Bronchial epithelial cell (primary cell): ENCODE results near the gene FCHO2. TPM values are rescaled to one million over a fixed set of nuclear protein-coding genes. Genes with fewer than 3 reads are reported as not detected.

ENCODE experiments used
- DNase-seq: peaks from one replicate; pipeline ENCODE4 v3.0.0-alpha.2; 2010; ENCODE audit warnings: low read depth
- FAIRE-seq: peaks from 2 replicates; lab custom pipeline; 2011; peaks lifted over from hg19 to GRCh38; lab: Jason Lieb, UNC
- H3K27me3 ChIP-seq: 2 replicates; pipeline ENCODE4 v1.5.1; 2011; ENCODE audit warnings: low read length; ENCODE audit not compliant: control insufficient read depth, insufficient read depth
- H3K36me3 ChIP-seq: 2 replicates; pipeline ENCODE4 v1.5.1; 2011; ENCODE audit warnings: low read length; ENCODE audit not compliant: control insufficient read depth, insufficient read depth
- H3K4me3 ChIP-seq: 2 replicates; pipeline ENCODE4 v1.5.1; 2011; ENCODE audit warnings: mild to moderate bottlenecking, low read depth, low read length, control low read depth
- total RNA-seq: library from RNA; depleted of rRNA; stranded (reverse); fragments of >200 nt; gene quantifications from 2 replicates; pipeline ENCODE4 v1.2.1, GENCODE V29; 2014
- TF ChIP-seq, protein P1 (sequence below): IDR thresholded peaks from 2 replicates; pipeline ENCODE4 v1.5.1; 2011; ENCODE audit warnings: mild to moderate bottlenecking, moderate library complexity, low read length, control low read depth, inconsistent platforms; ENCODE audit not compliant: insufficient read depth, severe bottlenecking

The FCHO2 gene
- total RNA-seq, 1 donor from 2014 or later: 10.5 TPM

- TF ChIP-seq, protein P1, sequence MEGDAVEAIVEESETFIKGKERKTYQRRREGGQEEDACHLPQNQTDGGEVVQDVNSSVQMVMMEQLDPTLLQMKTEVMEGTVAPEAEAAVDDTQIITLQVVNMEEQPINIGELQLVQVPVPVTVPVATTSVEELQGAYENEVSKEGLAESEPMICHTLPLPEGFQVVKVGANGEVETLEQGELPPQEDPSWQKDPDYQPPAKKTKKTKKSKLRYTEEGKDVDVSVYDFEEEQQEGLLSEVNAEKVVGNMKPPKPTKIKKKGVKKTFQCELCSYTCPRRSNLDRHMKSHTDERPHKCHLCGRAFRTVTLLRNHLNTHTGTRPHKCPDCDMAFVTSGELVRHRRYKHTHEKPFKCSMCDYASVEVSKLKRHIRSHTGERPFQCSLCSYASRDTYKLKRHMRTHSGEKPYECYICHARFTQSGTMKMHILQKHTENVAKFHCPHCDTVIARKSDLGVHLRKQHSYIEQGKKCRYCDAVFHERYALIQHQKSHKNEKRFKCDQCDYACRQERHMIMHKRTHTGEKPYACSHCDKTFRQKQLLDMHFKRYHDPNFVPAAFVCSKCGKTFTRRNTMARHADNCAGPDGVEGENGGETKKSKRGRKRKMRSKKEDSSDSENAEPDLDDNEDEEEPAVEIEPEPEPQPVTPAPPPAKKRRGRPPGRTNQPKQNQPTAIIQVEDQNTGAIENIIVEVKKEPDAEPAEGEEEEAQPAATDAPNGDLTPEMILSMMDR: no peak
- no peak for DNase-seq
- Histone ChIP-seq H3K36me3 (peaks cover 3% of the 10 kb centered on the region), H3K27me3 (no peaks in the 10 kb centered on the region), H3K4me3 (no peak overlapping the region)
- FAIRE-seq: no peak
Observed at GRCh38 chr5:73067213-73067612, 111.4 kb downstream of the FCHO2 start.

DNA sequence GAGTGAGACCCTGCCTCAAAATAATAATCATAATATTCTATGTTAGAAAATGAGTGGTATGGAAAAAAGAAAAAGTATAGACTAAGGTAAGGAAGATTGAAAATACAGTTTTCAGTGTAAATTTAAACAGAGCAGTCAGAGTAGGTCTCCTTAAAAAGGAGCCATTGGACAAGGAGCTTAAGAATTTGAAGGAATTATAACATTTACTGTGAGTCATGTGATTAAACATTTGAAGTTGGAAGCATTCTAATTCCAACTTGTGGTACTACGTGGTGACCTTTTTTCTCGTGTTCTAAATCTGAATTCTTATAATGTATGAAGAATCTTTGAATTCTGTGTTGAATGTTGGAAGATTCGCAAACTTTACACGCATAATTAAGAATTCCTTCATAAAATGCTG is 125.3 kb downstream of the FCHO2 start:
- TF ChIP-seq, protein P1: no peak
- no peak for FAIRE-seq
- no peak for DNase-seq
- Histone ChIP-seq H3K4me3 (no peak overlapping the region), H3K27me3 (no peaks in the 10 kb centered on the region), H3K36me3 (peaks cover 1% of the 10 kb centered on the region)

GRCh38 chr5:73088026-73088425 is 132.2 kb downstream of the FCHO2 start:
- DNase-seq (no peak), FAIRE-seq (no peak)
- Histone ChIP-seq H3K36me3 (peaks cover 1% of the 10 kb centered on the region), H3K27me3 (no peaks in the 10 kb centered on the region), H3K4me3 (no peak overlapping the region)
- TF ChIP-seq, protein P1: no peak

DNA sequence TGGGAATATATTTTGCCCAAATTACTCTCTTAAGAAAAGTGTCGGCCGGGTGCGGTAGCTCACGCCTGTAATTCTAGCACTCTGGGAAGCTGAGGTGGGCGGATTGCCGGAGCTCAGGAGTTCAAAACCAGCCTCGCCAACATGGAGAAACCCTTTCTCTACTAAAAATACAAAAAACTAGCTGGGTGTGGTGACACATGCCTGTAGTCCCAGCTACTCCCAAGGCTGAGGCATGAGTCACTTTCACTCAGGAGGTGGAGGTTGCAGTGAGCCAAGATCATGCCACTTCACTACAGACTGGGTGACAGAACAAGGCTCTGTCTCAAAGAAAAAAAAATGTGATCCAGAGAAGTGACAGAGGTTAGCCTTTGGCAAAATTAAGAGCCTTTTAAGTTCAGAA is 138.1 kb downstream of the FCHO2 start:
- DNase-seq: peak; percentile 81
- Histone ChIP-seq H3K4me3 (no peak overlapping the region), H3K27me3 (no peaks in the 10 kb centered on the region), H3K36me3 (no peaks in the 10 kb centered on the region)
- no peak for FAIRE-seq
- TF ChIP-seq, protein P1: no peak

- DNase-seq: no peak
- Histone ChIP-seq H3K27me3 (no peaks in the 10 kb centered on the region), H3K36me3 (no peaks in the 10 kb centered on the region), H3K4me3 (no peak overlapping the region)
- FAIRE-seq: no peak
- TF ChIP-seq, protein P1: no peak
Observed at GRCh38 chr5:73094415-73094814, 138.6 kb downstream of the FCHO2 start.

- Histone ChIP-seq H3K27me3 (no peaks in the 10 kb centered on the region), H3K36me3 (no peaks in the 10 kb centered on the region), H3K4me3 (no peak overlapping the region)
- no peak for FAIRE-seq
- no peak for DNase-seq
- TF ChIP-seq, protein P1: no peak
Observed at GRCh38 chr5:73095564-73096238, 139.9 kb downstream of the FCHO2 start.
